Skeletal muscle tissue (tissue), 4 donors: ENCODE measurements around the gene ZBTB16. TPM values are rescaled to one million over a fixed set of nuclear protein-coding genes. Genes with fewer than 3 reads are reported as not detected.

Experiments
- H3K27ac ChIP-seq: one replicate; pipeline ENCODE4 v1.7.0; 2013; ENCODE audit warnings: mild to moderate bottlenecking, low read depth, low read length, inconsistent platforms
- H3K27me3 ChIP-seq, 3 donors: one replicate each; pipeline ENCODE4 v1.7.0; 2013; ENCODE audit warnings: low read length in 3 of 3; ENCODE audit not compliant: control insufficient read depth in 3 of 3, insufficient read depth in 3 of 3
- H3K36me3 ChIP-seq, 3 donors: one replicate each; pipeline ENCODE4 v1.7.0; 2013; ENCODE audit warnings: low read length in 3 of 3; ENCODE audit not compliant: control insufficient read depth in 3 of 3, insufficient read depth in 3 of 3
- H3K4me1 ChIP-seq, 3 donors: one replicate each; pipeline ENCODE4 v1.7.0; 2013; ENCODE audit warnings: low read length in 3 of 3, mild to moderate bottlenecking in 3 of 3; ENCODE audit not compliant: control insufficient read depth in 3 of 3, insufficient read depth in 3 of 3
- H3K4me3 ChIP-seq, 3 donors: one replicate each; pipeline ENCODE4 v1.7.0; 2013; ENCODE audit warnings: low read length in 3 of 3
- H3K9ac ChIP-seq, 3 donors: one replicate each; pipeline ENCODE4 v1.7.0; 2013; ENCODE audit warnings: low read length in 3 of 3, mild to moderate bottlenecking in 3 of 3, moderate library complexity in 2 of 3, low read depth in 1 of 3
- H3K9me3 ChIP-seq, 3 donors: one replicate each; pipeline ENCODE4 v1.7.0; 2013; ENCODE audit warnings: low read length in 3 of 3; ENCODE audit not compliant: control insufficient read depth in 3 of 3
- total RNA-seq: library from RNA; depleted of rRNA; stranded (reverse); fragments of >200 nt; gene quantifications from one replicate; pipeline ENCODE4 v1.2.3, GENCODE V29; 2014
- donor health status: Osteomylitis.

Gene ZBTB16
- total RNA-seq, 1 donor from 2014 or later = 6.8 TPM

- Histone ChIP-seq H3K27ac (peak overlapping the region; percentile 99), H3K27me3 (no peaks in the 10 kb centered on the region), H3K9me3 (no peaks in the 10 kb centered on the region), H3K4me1 (peaks cover 86 to 96% (median 93%) of the 10 kb centered on the region in 3 donors), H3K4me3 (peak overlapping the region; percentile 56 to 72 (median 59)), H3K36me3 (peaks cover 0 to 2% (median 0%) of the 10 kb centered on the region in 3 donors), H3K9ac (peak overlapping the region; percentile 82 to 86 (median 85))
Measured at GRCh38 chr11:114163229-114163631, 103.7 kb downstream of the ZBTB16 start.

GRCh38 chr11:114163830-114164401 is 104.4 kb downstream of the ZBTB16 start:
- peak overlapping the region; percentile 82 to 86 (median 85) for H3K9ac ChIP-seq
- H3K9me3 ChIP-seq = no peaks in the 10 kb centered on the region
- H3K4me3 ChIP-seq = peak overlapping the region; percentile 56 to 72 (median 59)
- H3K4me1 ChIP-seq = peaks cover 86 to 96% (median 93%) of the 10 kb centered on the region in 3 donors
- H3K36me3 ChIP-seq = no peaks in the 10 kb centered on the region
- peak overlapping the region; percentile 99 for H3K27ac ChIP-seq
- no peaks in the 10 kb centered on the region for H3K27me3 ChIP-seq

GRCh38 chr11:114164546-114164945 is 105.0 kb downstream of the ZBTB16 start:
- H3K27ac ChIP-seq = peak overlapping the region; percentile 99
- no peaks in the 10 kb centered on the region for H3K36me3 ChIP-seq
- no peaks in the 10 kb centered on the region for H3K9me3 ChIP-seq
- peak overlapping the region; percentile 15 to 56 (median 48) for H3K4me3 ChIP-seq
- H3K4me1 ChIP-seq = peaks cover 86 to 96% (median 93%) of the 10 kb centered on the region in 3 donors
- H3K9ac ChIP-seq = peak overlapping the region; percentile 82 to 86 (median 85)
- H3K27me3 ChIP-seq = no peaks in the 10 kb centered on the region

GRCh38 chr11:114165326-114166230 is 106.1 kb downstream of the ZBTB16 start:
- H3K27me3 ChIP-seq = no peaks in the 10 kb centered on the region
- peak overlapping the region; percentile 17 to 52 (median 25) for H3K4me3 ChIP-seq
- peaks cover 92 to 96% (median 93%) of the 10 kb centered on the region in 3 donors for H3K4me1 ChIP-seq
- H3K9ac ChIP-seq = peak overlapping the region; percentile 53 to 86 (median 82)
- H3K36me3 ChIP-seq = no peaks in the 10 kb centered on the region
- H3K27ac ChIP-seq = peak overlapping the region; percentile 99
- no peaks in the 10 kb centered on the region for H3K9me3 ChIP-seq

GRCh38 chr11:114166362-114166761 is 106.9 kb downstream of the ZBTB16 start:
- Histone ChIP-seq H3K9ac (peak overlapping the region in 2 of 3 donors; percentile 67 to 86), H3K36me3 (no peaks in the 10 kb centered on the region), H3K27me3 (no peaks in the 10 kb centered on the region), H3K4me1 (peaks cover 92 to 96% (median 93%) of the 10 kb centered on the region in 3 donors), H3K4me3 (peak overlapping the region in 1 of 3 donors; percentile 1), H3K27ac (peak overlapping the region; percentile 99), H3K9me3 (no peaks in the 10 kb centered on the region)

GRCh38 chr11:114166897-114167323 is 107.4 kb downstream of the ZBTB16 start:
- Histone ChIP-seq H3K9me3 (no peaks in the 10 kb centered on the region), H3K4me1 (peaks cover 92 to 96% (median 93%) of the 10 kb centered on the region in 3 donors), H3K36me3 (no peaks in the 10 kb centered on the region), H3K9ac (peak overlapping the region; percentile 67 to 86 (median 73)), H3K4me3 (peak overlapping the region; percentile 0 to 44 (median 37)), H3K27me3 (no peaks in the 10 kb centered on the region), H3K27ac (peak overlapping the region; percentile 99)

GRCh38 chr11:114167355-114167754 is 107.8 kb downstream of the ZBTB16 start:
- peaks cover 92 to 96% (median 93%) of the 10 kb centered on the region in 3 donors for H3K4me1 ChIP-seq
- H3K36me3 ChIP-seq = no peaks in the 10 kb centered on the region
- peak overlapping the region in 2 of 3 donors; percentile 19 to 20 for H3K4me3 ChIP-seq
- H3K27ac ChIP-seq = peak overlapping the region; percentile 99
- H3K9ac ChIP-seq = peak overlapping the region; percentile 40 to 86 (median 67)
- H3K27me3 ChIP-seq = no peaks in the 10 kb centered on the region
- H3K9me3 ChIP-seq = no peaks in the 10 kb centered on the region

GRCh38 chr11:114167771-114168448 is 108.4 kb downstream of the ZBTB16 start:
- peak overlapping the region; percentile 8 to 22 (median 20) for H3K4me3 ChIP-seq
- H3K36me3 ChIP-seq = no peaks in the 10 kb centered on the region
- no peaks in the 10 kb centered on the region for H3K27me3 ChIP-seq
- H3K9ac ChIP-seq = peak overlapping the region; percentile 35 to 86 (median 67)
- H3K4me1 ChIP-seq = peaks cover 94 to 98% (median 95%) of the 10 kb centered on the region in 3 donors
- no peaks in the 10 kb centered on the region for H3K9me3 ChIP-seq
- peak overlapping the region; percentile 99 for H3K27ac ChIP-seq

GRCh38 chr11:114168691-114169090 is 109.2 kb downstream of the ZBTB16 start:
- peak overlapping the region; percentile 18 to 39 (median 24) for H3K4me3 ChIP-seq
- H3K27me3 ChIP-seq = no peaks in the 10 kb centered on the region
- H3K9ac ChIP-seq = peak overlapping the region in 2 of 3 donors; percentile 35 to 86
- no peaks in the 10 kb centered on the region for H3K9me3 ChIP-seq
- H3K36me3 ChIP-seq = no peaks in the 10 kb centered on the region
- peaks cover 96 to 100% (median 96%) of the 10 kb centered on the region in 3 donors for H3K4me1 ChIP-seq
- H3K27ac ChIP-seq = peak overlapping the region; percentile 99
